Activated CD4-positive, alpha-beta T cell treated with anti-CD3 and anti-CD28 coated beads for 36 hours (primary cell): ENCODE measurements around the gene ACSM6. TPM values are rescaled to one million over a fixed set of nuclear protein-coding genes. Genes with fewer than 3 reads are reported as not detected.
"Not testable (repeated sequence)": the region's sequence is repeated elsewhere in the genome, so short reads cannot be mapped to it uniquely, and the experiment has no call there.

Experiments used
- ATAC-seq: fragments of 200-7000 bp; cut with Tn5 transposase; one replicate; pipeline ENCODE4 v1.10.0; 2021; ENCODE audit warnings: mild to moderate bottlenecking, moderate library complexity
- CTCF ChIA-PET: fragments of 350-600 bp; sonication (Branson Sonifier 250); formaldehyde crosslinking; loops from one replicate; lab custom pipeline; 2021; ENCODE audit warnings: antibody characterized with exemption; lab: Charles Lee
- POLR2A ChIA-PET: fragments of 350-600 bp; sonication (Branson Sonifier 250); formaldehyde crosslinking; loops from one replicate; lab custom pipeline; 2021; ENCODE audit warnings: antibody characterized with exemption, inconsistent platforms; lab: Charles Lee
- DNase-seq: peaks from one replicate; pipeline ENCODE4 v3.0.0-alpha.2; 2020
- H3K27ac Mint-ChIP-seq: one replicate; pipeline ENCODE4 v1.8.0; 2021; ENCODE audit warnings: mixed read lengths
- H3K27me3 Mint-ChIP-seq: one replicate; pipeline ENCODE4 v1.8.0; 2021; ENCODE audit warnings: mixed read lengths
- H3K36me3 Mint-ChIP-seq: one replicate; pipeline ENCODE4 v1.8.0; 2021; ENCODE audit warnings: low read depth, mixed read lengths
- H3K4me1 Mint-ChIP-seq: one replicate; pipeline ENCODE4 v1.8.0; 2021; ENCODE audit warnings: mixed read lengths
- H3K4me3 Mint-ChIP-seq: one replicate; pipeline ENCODE4 v1.8.0; 2021; ENCODE audit warnings: mild to moderate bottlenecking, moderate library complexity, mixed read lengths
- H3K9me3 Mint-ChIP-seq: one replicate; pipeline ENCODE4 v1.8.0; 2021; ENCODE audit warnings: low read depth, mixed read lengths
- intact Hi-C, 2 experiments: fragments of 100-400 bp; cut with DNase I in 1 of 2; cut with micrococcal nuclease in 1 of 2; formaldehyde crosslinking; loops; one replicate each; pipeline versions ENCODE4 v1.14.2 to v1.15.1; 2022 to 2024; cut with DNase I, micrococcal nuclease
- total RNA-seq, 2 experiments: library from RNA; stranded (reverse); gene quantifications; one replicate each; pipeline ENCODE4 v1.2.3, GENCODE V29; 2021

ACSM6 gene
- total RNA-seq, 2 experiments from 2014 or later: not detected

DNA sequence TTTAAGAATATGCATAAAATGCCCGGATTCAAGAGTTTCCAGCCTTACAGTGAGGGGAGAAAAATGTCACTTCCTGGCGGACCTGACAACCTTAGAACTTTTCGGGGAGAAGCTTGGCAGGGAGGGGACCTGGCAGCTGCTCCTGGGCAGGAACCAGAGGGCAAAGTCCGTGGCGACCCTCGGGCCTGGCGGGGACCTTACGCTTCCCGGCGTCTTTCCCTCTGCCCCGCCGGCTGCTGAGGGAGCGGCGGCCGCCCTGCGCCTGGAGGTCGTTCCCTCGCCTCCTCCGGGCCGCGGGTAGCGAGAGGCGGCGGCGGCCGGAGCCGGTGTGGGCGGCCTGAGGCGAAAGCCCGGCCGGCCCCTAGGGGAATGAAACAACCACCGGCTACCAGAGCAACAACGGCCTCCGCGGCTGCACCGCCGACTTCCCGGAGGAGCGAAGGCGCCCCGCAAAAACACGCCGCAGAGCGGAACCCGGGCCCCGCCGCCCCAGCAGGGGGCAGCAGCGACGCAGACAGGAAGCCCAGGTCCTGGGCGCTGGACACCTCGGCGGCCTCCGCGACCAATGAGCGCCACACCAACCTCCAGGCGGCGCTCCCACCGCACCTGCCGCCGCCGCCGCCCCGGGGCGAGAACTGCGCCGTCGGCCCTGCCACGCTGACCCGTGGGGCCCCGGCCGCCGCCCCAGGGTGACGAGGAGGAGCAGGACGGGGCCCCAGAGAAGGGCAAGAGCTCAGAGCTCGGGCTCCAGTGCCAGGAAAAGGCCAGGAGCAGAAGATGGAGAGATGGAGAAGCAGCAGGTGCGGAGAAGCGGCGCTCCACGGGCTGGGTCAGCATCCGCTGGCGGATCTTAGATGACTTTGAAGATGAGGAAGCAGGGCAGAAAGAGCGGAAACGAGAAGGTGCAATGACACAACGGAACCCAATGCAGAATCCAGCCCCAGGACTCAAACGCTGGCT, 10.5 kb upstream of the ACSM6 start:
- intact Hi-C loops: loop anchor here (1.0 to 10.0 kb wide), 4 partner anchors 49 to 180 kb away; no protein-coding TSS in a partner anchor
- ATAC-seq (peak; percentile 96), DNase-seq (peak; percentile 88)
- Mint-ChIP-seq H3K9me3 (no peaks in the 10 kb centered on the region), H3K4me1 (peaks cover 3% of the 10 kb centered on the region), H3K36me3 (no peaks in the 10 kb centered on the region), H3K27me3 (peaks cover 18% of the 10 kb centered on the region), H3K4me3 (peak overlapping the region; percentile 62), H3K27ac (no peak overlapping the region)
- ChIA-PET POLR2A (no interaction called here), CTCF (interaction anchor here (0.5 to 3.5 kb wide), 8 partner anchors 10 to 179 kb away, joined by 3 to 47 read pairs (median 3); no protein-coding TSS in a partner anchor)

DNA sequence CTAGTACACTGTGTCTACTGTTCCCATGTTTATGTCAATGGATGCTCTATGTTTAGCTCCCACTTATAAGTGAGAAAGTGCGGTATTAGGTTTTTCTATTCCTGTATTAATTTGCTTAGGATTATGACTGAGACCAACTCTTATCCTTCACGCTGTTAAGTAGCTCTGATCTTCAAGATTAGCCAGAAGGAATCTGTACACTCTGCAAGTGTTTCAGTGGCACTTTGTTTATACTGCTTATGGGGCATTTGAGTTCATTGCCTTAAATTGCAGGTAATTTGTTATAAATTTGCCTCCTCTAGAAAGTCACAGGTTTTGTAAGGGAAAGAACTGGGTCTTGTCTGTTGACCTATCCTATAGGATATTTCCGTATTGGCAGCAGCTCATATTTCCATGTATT, 6.4 kb upstream of the ACSM6 start:
- no peaks in the 10 kb centered on the region for H3K36me3 Mint-ChIP-seq
- peaks cover 10% of the 10 kb centered on the region for H3K27me3 Mint-ChIP-seq
- no peak overlapping the region for H3K27ac Mint-ChIP-seq
- H3K9me3 Mint-ChIP-seq: no peaks in the 10 kb centered on the region
- no peak for ATAC-seq
- no peak overlapping the region for H3K4me3 Mint-ChIP-seq
- ChIA-PET POLR2A (no interaction called here), CTCF (interaction anchor here (0.8 kb wide), 2 partner anchors 30 to 53 kb away, joined by 3 to 4 read pairs; no protein-coding TSS in a partner anchor)
- intact Hi-C loops: loop anchor here in 1 of 2 experiments (10.0 kb wide), 1 partner anchor 53 kb away; no protein-coding TSS in a partner anchor
- DNase-seq: no peak
- peaks cover 3% of the 10 kb centered on the region for H3K4me1 Mint-ChIP-seq

- CTCF ChIA-PET: interaction anchor here (0.7 to 1.4 kb wide), 2 partner anchors 53 to 55 kb away, joined by 4 to 8 read pairs; no protein-coding TSS in a partner anchor
These were observed 5.4 kb upstream of the ACSM6 start for GRCh38 chr10:95188593-95188992.

DNA sequence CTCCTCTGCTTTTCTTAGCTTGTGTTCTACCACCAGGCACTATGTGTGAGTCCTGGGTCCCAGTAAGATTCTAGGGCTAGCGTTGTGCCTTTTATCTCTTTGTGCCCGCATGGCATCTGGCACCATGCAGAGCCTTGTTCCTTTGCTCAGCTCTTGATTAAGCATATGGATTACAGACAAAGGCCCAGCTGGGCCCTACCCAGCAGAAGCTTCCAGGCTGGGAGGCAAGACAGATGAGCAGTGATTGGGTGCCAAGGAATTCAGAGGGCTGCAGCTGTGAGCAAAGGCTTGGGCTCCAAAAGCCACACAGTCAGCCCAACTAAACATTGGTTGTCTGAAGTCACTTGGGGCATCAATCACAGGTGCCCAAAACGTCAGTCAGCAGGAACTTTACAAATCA, 2.0 kb downstream of the ACSM6 start:
- no peak overlapping the region for H3K4me3 Mint-ChIP-seq
- H3K36me3 Mint-ChIP-seq: no peaks in the 10 kb centered on the region
- no peak for DNase-seq
- ATAC-seq: no peak
- CTCF ChIA-PET: no interaction called here
- H3K9me3 Mint-ChIP-seq: no peaks in the 10 kb centered on the region
- H3K4me1 Mint-ChIP-seq: no peaks in the 10 kb centered on the region
- no peaks in the 10 kb centered on the region for H3K27me3 Mint-ChIP-seq
- POLR2A ChIA-PET: no interaction called here
- H3K27ac Mint-ChIP-seq: no peak overlapping the region
- intact Hi-C loops: no loop called here

More at GRCh38 chr10:95188593-95188992, 5.4 kb upstream of the ACSM6 start:
- intact Hi-C loops: loop anchor here in 1 of 2 experiments (10.0 kb wide), 1 partner anchor 54 kb away; no protein-coding TSS in a partner anchor
- no peak for DNase-seq
- no peaks in the 10 kb centered on the region for H3K9me3 Mint-ChIP-seq
- POLR2A ChIA-PET: no interaction called here
- H3K27me3 Mint-ChIP-seq: peaks cover 10% of the 10 kb centered on the region
- ATAC-seq: no peak
- no peak overlapping the region for H3K4me3 Mint-ChIP-seq
- no peak overlapping the region for H3K27ac Mint-ChIP-seq
- no peaks in the 10 kb centered on the region for H3K36me3 Mint-ChIP-seq
- peaks cover 3% of the 10 kb centered on the region for H3K4me1 Mint-ChIP-seq

DNA sequence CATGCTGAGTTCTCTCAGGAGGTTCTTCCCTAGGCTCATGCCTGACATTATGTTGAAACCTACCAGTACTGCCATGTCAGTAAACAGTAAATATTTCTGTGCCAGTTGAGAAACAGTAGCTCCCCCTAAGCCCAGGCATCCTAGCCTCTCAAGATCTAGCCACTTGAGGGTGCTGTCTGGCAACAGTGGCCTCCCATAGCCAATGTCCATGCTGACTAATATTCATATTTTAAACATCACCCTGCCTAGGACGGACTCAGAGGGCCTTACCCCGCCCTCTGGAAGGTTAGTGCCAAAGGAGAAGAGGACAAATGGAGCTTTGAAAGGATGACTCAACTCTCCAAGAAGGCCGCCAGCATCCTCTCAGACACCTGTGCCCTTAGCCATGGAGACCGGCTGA, 7.7 kb downstream of the ACSM6 start:
- no peak overlapping the region for H3K4me3 Mint-ChIP-seq
- DNase-seq: no peak
- no peak overlapping the region for H3K27ac Mint-ChIP-seq
- ATAC-seq: no peak
- ChIA-PET CTCF (interaction anchor here (1.0 to 3.0 kb wide), 3 partner anchors 19 to 41 kb away, joined by 3 to 14 read pairs (median 3); no protein-coding TSS in a partner anchor), POLR2A (no interaction called here)
- no peaks in the 10 kb centered on the region for H3K4me1 Mint-ChIP-seq
- H3K27me3 Mint-ChIP-seq: no peaks in the 10 kb centered on the region
- H3K9me3 Mint-ChIP-seq: no peaks in the 10 kb centered on the region
- intact Hi-C loops: no loop called here
- no peaks in the 10 kb centered on the region for H3K36me3 Mint-ChIP-seq

DNA sequence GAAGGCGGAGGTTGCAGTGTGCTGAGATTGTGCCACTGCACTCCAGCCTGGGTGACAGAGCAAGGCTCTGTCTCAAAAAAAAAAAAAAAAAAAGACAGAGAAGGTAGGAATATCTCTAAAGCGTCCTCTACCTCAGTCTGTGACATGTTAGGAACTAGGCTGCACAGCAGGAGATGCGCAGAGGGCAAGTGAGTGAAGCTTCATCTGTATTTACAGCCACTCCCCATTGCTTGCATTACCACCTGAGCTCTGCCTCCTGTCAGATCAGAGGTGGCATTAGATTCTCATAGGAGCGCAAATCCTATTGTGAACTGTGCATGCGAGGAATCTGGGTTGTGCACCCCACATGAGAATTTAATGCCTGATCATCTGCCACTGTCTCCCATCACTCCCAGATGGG, 8.8 kb downstream of the ACSM6 start:
- H3K4me1 Mint-ChIP-seq, DNase-seq, intact Hi-C loops, POLR2A ChIA-PET, H3K36me3 Mint-ChIP-seq, ATAC-seq, H3K27ac Mint-ChIP-seq, H3K9me3 Mint-ChIP-seq, H3K27me3 Mint-ChIP-seq, H3K4me3 Mint-ChIP-seq: not testable (repeated sequence)
- CTCF ChIA-PET: interaction anchor here (0.6 to 3.0 kb wide), 7 partner anchors 8 to 1851 kb away, joined by 3 to 14 read pairs (median 3); partner anchors contain the start of gene ACSM6

DNA sequence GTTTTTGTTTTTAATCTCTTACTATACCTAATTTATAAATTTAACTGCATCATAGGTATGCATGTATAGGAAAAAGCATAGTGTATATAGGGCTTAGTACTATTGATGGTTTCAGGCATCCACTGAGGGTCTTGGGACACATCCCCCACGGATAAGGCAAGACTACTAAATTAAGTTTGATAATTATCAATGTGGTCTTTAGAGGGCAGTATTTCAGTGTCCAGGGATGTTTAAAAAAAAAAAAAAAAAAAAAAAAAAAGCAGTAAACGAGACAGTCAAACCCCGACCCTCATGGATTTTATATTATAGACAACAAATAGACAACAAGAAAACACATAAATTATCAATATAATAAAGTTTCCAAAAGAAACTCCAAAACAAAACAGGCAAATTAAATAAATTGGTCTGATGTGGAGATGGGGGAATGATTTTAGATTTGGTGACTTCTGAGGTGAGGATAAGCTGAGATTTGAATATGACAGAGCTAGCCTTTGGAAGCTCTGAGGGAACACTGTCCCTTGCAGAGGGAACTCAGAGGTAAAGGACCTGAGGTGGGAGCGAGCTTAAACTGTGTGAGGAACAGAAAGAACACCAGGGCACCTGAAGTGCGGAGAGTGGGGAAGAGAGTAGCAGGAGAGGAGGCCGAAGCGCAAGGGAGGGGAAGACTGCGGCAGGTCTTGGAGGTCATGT, 14.8 kb downstream of the ACSM6 start:
- intact Hi-C loops: no loop called here
- ChIA-PET POLR2A (no interaction called here), CTCF (no interaction called here)
- Mint-ChIP-seq H3K27me3 (no peaks in the 10 kb centered on the region), H3K4me3 (no peak overlapping the region), H3K9me3 (no peaks in the 10 kb centered on the region), H3K27ac (no peak overlapping the region), H3K36me3 (no peaks in the 10 kb centered on the region), H3K4me1 (no peaks in the 10 kb centered on the region)
- ATAC-seq (no peak), DNase-seq (no peak)

- intact Hi-C loops: no loop called here
- no peak overlapping the region for H3K27ac Mint-ChIP-seq
- POLR2A ChIA-PET: no interaction called here
These were observed 15.6 kb downstream of the ACSM6 start for GRCh38 chr10:95209509-95210127.

GRCh38 chr10:95211606-95212279, 17.7 kb downstream of the ACSM6 start:
- H3K9me3 Mint-ChIP-seq: peaks cover 3% of the 10 kb centered on the region
- peaks cover 4% of the 10 kb centered on the region for H3K27me3 Mint-ChIP-seq
- CTCF ChIA-PET: interaction anchor here (1.1 kb wide), 1 partner anchor 9 kb away, joined by 6 read pairs; no protein-coding TSS in a partner anchor
- ATAC-seq: no peak
- no peak overlapping the region for H3K4me3 Mint-ChIP-seq
- intact Hi-C loops: no loop called here
- no peak for DNase-seq
- H3K36me3 Mint-ChIP-seq: no peaks in the 10 kb centered on the region
- H3K27ac Mint-ChIP-seq: no peak overlapping the region
- no peaks in the 10 kb centered on the region for H3K4me1 Mint-ChIP-seq
- POLR2A ChIA-PET: no interaction called here

More at GRCh38 chr10:95209509-95210127, 15.6 kb downstream of the ACSM6 start:
- no peak overlapping the region for H3K4me3 Mint-ChIP-seq
- no peaks in the 10 kb centered on the region for H3K4me1 Mint-ChIP-seq
- CTCF ChIA-PET: no interaction called here
- H3K36me3 Mint-ChIP-seq: no peaks in the 10 kb centered on the region
- DNase-seq: no peak
- no peak for ATAC-seq
- H3K27me3 Mint-ChIP-seq: no peaks in the 10 kb centered on the region
- H3K9me3 Mint-ChIP-seq: no peaks in the 10 kb centered on the region

GRCh38 chr10:95214369-95214768, 20.3 kb downstream of the ACSM6 start:
- Mint-ChIP-seq H3K4me3 (no peak overlapping the region), H3K27ac (no peak overlapping the region), H3K36me3 (no peaks in the 10 kb centered on the region), H3K9me3 (peaks cover 3% of the 10 kb centered on the region), H3K27me3 (peaks cover 4% of the 10 kb centered on the region), H3K4me1 (no peaks in the 10 kb centered on the region)
- POLR2A ChIA-PET: no interaction called here
- CTCF ChIA-PET: no interaction called here
- intact Hi-C loops: no loop called here
- no peak for ATAC-seq
- DNase-seq: no peak
